Activated T-helper 17 cell treated with anti-CD3 and anti-CD28 coated beads, Interleukin-2, amount 50 U/mL, for 72 hours (primary cell): Measurements from ENCODE around the gene GNB1L. TPM values are rescaled to one million over a fixed set of nuclear protein-coding genes. Genes with fewer than 3 reads are reported as not detected.
"Not testable (repeated sequence)": the region's sequence is repeated elsewhere in the genome, so short reads cannot be mapped to it uniquely, and the experiment has no call there.

Source experiments
- ATAC-seq: fragments of 150-1000 bp; cut with Tn5 transposase; replicated peaks from 2 replicates; pipeline ENCODE4 v1.10.0; 2021; ENCODE audit warnings: mild to moderate bottlenecking, moderate library complexity
- H3K27ac Mint-ChIP-seq: one replicate; pipeline ENCODE4 v1.8.0; 2022; ENCODE audit warnings: mixed read lengths
- H3K27me3 Mint-ChIP-seq: one replicate; pipeline ENCODE4 v1.8.0; 2022; ENCODE audit warnings: mixed read lengths
- H3K36me3 Mint-ChIP-seq: one replicate; pipeline ENCODE4 v1.8.0; 2022; ENCODE audit warnings: low read depth, mild to moderate bottlenecking, mixed read lengths
- H3K4me1 Mint-ChIP-seq: one replicate; pipeline ENCODE4 v1.8.0; 2022; ENCODE audit warnings: mixed read lengths
- H3K4me3 Mint-ChIP-seq: one replicate; pipeline ENCODE4 v1.8.0; 2022; ENCODE audit warnings: mild to moderate bottlenecking, mixed read lengths
- H3K9me3 Mint-ChIP-seq: one replicate; pipeline ENCODE4 v1.8.0; 2022; ENCODE audit warnings: mixed read lengths
- total RNA-seq, 2 donors: library from RNA; stranded (reverse); gene quantifications; one replicate each; pipeline ENCODE4 v1.2.3, GENCODE V29; 2022

GNB1L gene
- total RNA-seq, 2 donors from 2014 or later, result 10.8 to 14.4 TPM

GRCh38 chr22:19782533-19782932 lies 72.1 kb downstream of the GNB1L start:
- H3K27ac Mint-ChIP-seq, result no peak overlapping the region
- peaks cover 14% of the 10 kb centered on the region for H3K27me3 Mint-ChIP-seq
- no peaks in the 10 kb centered on the region for H3K9me3 Mint-ChIP-seq
- peaks cover 4% of the 10 kb centered on the region for H3K36me3 Mint-ChIP-seq
- no peak overlapping the region for H3K4me3 Mint-ChIP-seq
- no peak for ATAC-seq
- no peaks in the 10 kb centered on the region for H3K4me1 Mint-ChIP-seq

GRCh38 chr22:19779685-19780268 lies 74.9 kb downstream of the GNB1L start:
- Mint-ChIP-seq H3K27me3 (peaks cover 24% of the 10 kb centered on the region), H3K4me1 (no peaks in the 10 kb centered on the region), H3K36me3 (no peaks in the 10 kb centered on the region), H3K27ac (no peak overlapping the region), H3K4me3 (no peak overlapping the region), H3K9me3 (no peaks in the 10 kb centered on the region)
- no peak for ATAC-seq

- no peaks in the 10 kb centered on the region for H3K36me3 Mint-ChIP-seq
- H3K27ac Mint-ChIP-seq, result no peak overlapping the region
- no peaks in the 10 kb centered on the region for H3K4me1 Mint-ChIP-seq
- no peak overlapping the region for H3K4me3 Mint-ChIP-seq
- ATAC-seq, result no peak
- peaks cover 31% of the 10 kb centered on the region for H3K27me3 Mint-ChIP-seq
- H3K9me3 Mint-ChIP-seq, result no peaks in the 10 kb centered on the region
Measured at GRCh38 chr22:19779011-19779421, 75.7 kb downstream of the GNB1L start.

- not testable (repeated sequence) for ATAC-seq, H3K4me1 Mint-ChIP-seq
Measured at GRCh38 chr22:19777192-19777591, 77.5 kb downstream of the GNB1L start.

GRCh38 chr22:19776433-19777031 lies 78.1 kb downstream of the GNB1L start:
- H3K27ac Mint-ChIP-seq, result no peak overlapping the region
- H3K4me1 Mint-ChIP-seq, result no peaks in the 10 kb centered on the region
- no peaks in the 10 kb centered on the region for H3K9me3 Mint-ChIP-seq
- no peak overlapping the region for H3K4me3 Mint-ChIP-seq
- no peak for ATAC-seq
- peaks cover 51% of the 10 kb centered on the region for H3K27me3 Mint-ChIP-seq
- H3K36me3 Mint-ChIP-seq, result no peaks in the 10 kb centered on the region

More at GRCh38 chr22:19777192-19777591, 77.5 kb downstream of the GNB1L start:
- not testable (repeated sequence) for H3K4me3 Mint-ChIP-seq, H3K36me3 Mint-ChIP-seq, H3K27ac Mint-ChIP-seq, H3K9me3 Mint-ChIP-seq
- peaks cover 45% of the 10 kb centered on the region for H3K27me3 Mint-ChIP-seq

- Mint-ChIP-seq H3K36me3 (no peaks in the 10 kb centered on the region), H3K4me3 (no peak overlapping the region), H3K27ac (no peak overlapping the region), H3K27me3 (peaks cover 51% of the 10 kb centered on the region), H3K4me1 (no peaks in the 10 kb centered on the region), H3K9me3 (no peaks in the 10 kb centered on the region)
- no peak for ATAC-seq
Measured at GRCh38 chr22:19775496-19776325, 79.0 kb downstream of the GNB1L start.

GRCh38 chr22:19774628-19775027 lies 80.0 kb downstream of the GNB1L start:
- H3K4me3 Mint-ChIP-seq, result no peak overlapping the region
- H3K27ac Mint-ChIP-seq, result no peak overlapping the region
- peaks cover 52% of the 10 kb centered on the region for H3K27me3 Mint-ChIP-seq
- no peaks in the 10 kb centered on the region for H3K9me3 Mint-ChIP-seq
- H3K36me3 Mint-ChIP-seq, result no peaks in the 10 kb centered on the region
- no peaks in the 10 kb centered on the region for H3K4me1 Mint-ChIP-seq
- ATAC-seq, result no peak

GRCh38 chr22:19773470-19774040 lies 81.1 kb downstream of the GNB1L start:
- no peak overlapping the region for H3K27ac Mint-ChIP-seq
- no peaks in the 10 kb centered on the region for H3K9me3 Mint-ChIP-seq
- H3K4me1 Mint-ChIP-seq, result no peaks in the 10 kb centered on the region
- no peak overlapping the region for H3K4me3 Mint-ChIP-seq
- no peak for ATAC-seq
- H3K36me3 Mint-ChIP-seq, result no peaks in the 10 kb centered on the region
- peaks cover 55% of the 10 kb centered on the region for H3K27me3 Mint-ChIP-seq

GRCh38 chr22:19772673-19773469 lies 81.8 kb downstream of the GNB1L start:
- Mint-ChIP-seq H3K4me3 (no peak overlapping the region), H3K27me3 (peaks cover 51% of the 10 kb centered on the region), H3K9me3 (no peaks in the 10 kb centered on the region), H3K4me1 (no peaks in the 10 kb centered on the region), H3K36me3 (no peaks in the 10 kb centered on the region), H3K27ac (no peak overlapping the region)
- no peak for ATAC-seq

- Mint-ChIP-seq H3K36me3 (no peaks in the 10 kb centered on the region), H3K27ac (no peak overlapping the region), H3K9me3 (no peaks in the 10 kb centered on the region), H3K27me3 (peaks cover 51% of the 10 kb centered on the region), H3K4me1 (no peaks in the 10 kb centered on the region), H3K4me3 (no peak overlapping the region)
- ATAC-seq, result no peak
Measured at GRCh38 chr22:19772422-19772672, 82.3 kb downstream of the GNB1L start.

- Mint-ChIP-seq H3K4me1 (no peaks in the 10 kb centered on the region), H3K27ac (no peak overlapping the region), H3K36me3 (no peaks in the 10 kb centered on the region), H3K27me3 (peaks cover 46% of the 10 kb centered on the region), H3K4me3 (no peak overlapping the region), H3K9me3 (no peaks in the 10 kb centered on the region)
- ATAC-seq, result no peak
Measured at GRCh38 chr22:19770349-19771220, 84.1 kb downstream of the GNB1L start.

GRCh38 chr22:19769393-19769715 lies 85.3 kb downstream of the GNB1L start:
- Mint-ChIP-seq H3K27ac (no peak overlapping the region), H3K36me3 (no peaks in the 10 kb centered on the region), H3K4me1 (no peaks in the 10 kb centered on the region), H3K4me3 (no peak overlapping the region), H3K9me3 (no peaks in the 10 kb centered on the region), H3K27me3 (peaks cover 46% of the 10 kb centered on the region)
- ATAC-seq, result no peak

GRCh38 chr22:19767427-19768341 lies 87.0 kb downstream of the GNB1L start:
- peak; percentile 16 for ATAC-seq
- Mint-ChIP-seq H3K4me3 (peak overlapping the region; percentile 21), H3K36me3 (no peaks in the 10 kb centered on the region), H3K27ac (no peak overlapping the region), H3K27me3 (peaks cover 33% of the 10 kb centered on the region), H3K4me1 (no peaks in the 10 kb centered on the region), H3K9me3 (no peaks in the 10 kb centered on the region)
